T-helper 1 cell (primary cell): ENCODE data around the gene MS4A14.
A peak's percentile ranks its signal among the peaks of the same experiment; 100 is the strongest.
"Not testable (repeated sequence)": the region's sequence is repeated elsewhere in the genome, so short reads cannot be mapped to it uniquely, and the experiment has no call there.

Experiments used
- DNase-seq, 5 donors: peaks; one replicate each; pipeline ENCODE4 v3.0.0-alpha.2; 2012 to 2020
- total RNA-seq, 4 donors: gene quantifications; one replicate each; lab custom pipeline; 2026; lab: John Stamatoyannopoulos, UW

MS4A14 gene
- 0 reads per million in 4 donors for total RNA-seq

DNA sequence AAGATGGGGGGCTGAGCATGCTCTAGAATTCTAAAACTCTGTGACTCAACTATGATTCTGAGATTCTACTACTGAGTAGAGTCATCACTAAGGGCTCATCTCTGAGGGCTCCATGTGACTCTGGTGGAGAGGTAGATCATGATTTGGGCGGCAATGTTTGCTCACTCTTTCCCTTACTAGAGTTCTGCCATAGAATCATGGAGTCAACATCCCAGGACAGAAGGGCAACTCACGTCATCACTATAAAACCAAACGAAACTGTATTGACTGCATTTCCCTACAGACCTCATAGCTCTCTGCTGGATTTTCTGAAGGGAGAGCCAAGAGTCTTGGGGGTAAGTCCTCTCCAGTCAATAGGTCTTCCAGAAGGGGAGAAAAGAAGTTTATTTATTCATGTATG, at the start of gene MS4A14:
TSS of gene MS4A14 (plus strand) at position 78 of the 400 bp plus-strand sequence. CDS start at position 198, 120 bp downstream.
- DNase-seq: no peak

- DNase-seq: no peak
These were observed 49.0 kb upstream of the MS4A14 start for GRCh38 chr11:60347084-60347797.

DNA sequence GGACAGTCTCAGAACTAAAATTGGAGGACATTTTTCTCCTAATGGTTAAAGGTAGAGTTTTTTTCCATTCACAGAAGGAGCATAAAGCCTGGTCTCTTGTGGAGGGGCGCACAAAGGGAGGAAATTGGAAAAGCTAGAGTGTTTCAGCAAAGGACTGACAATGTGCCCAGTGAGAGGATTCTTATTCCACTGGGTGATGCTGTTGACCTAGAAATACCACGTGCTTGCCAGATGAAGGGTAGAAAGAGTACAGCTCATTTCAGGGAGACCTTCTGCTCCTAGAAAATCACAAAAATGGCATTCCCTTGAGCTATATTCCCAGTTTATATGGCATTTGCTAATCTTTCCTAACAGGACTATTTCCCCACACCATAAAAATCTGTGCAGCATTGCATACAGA, 48.1 kb upstream of the MS4A14 start:
- no peak for DNase-seq

DNA sequence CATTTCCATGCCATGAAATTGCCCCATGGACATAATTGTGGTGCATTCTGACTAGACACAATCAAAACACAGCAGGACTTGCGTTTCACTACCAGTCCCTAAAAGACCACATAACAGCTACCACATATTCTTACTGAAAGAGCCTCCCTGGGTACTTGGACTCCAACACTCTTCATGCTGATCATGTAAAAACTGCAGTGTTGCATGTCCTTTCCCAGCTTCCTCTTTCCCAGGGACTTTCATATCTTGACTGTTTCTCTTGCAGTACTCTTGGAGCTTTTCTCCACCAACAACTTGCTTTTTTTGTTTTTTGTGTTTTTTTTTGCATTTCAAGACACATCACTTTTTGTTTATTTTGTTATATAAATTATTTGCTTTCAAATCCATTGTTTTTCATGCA, 46.3 kb upstream of the MS4A14 start:
- no peak for DNase-seq

- DNase-seq: no peak
These were observed 38.5 kb upstream of the MS4A14 start for GRCh38 chr11:60357771-60358170.

- DNase-seq: no peak
These were observed 35.6 kb upstream of the MS4A14 start for GRCh38 chr11:60360621-60361020.

GRCh38 chr11:60362241-60362640, 34.0 kb upstream of the MS4A14 start:
- DNase-seq: no peak

DNA sequence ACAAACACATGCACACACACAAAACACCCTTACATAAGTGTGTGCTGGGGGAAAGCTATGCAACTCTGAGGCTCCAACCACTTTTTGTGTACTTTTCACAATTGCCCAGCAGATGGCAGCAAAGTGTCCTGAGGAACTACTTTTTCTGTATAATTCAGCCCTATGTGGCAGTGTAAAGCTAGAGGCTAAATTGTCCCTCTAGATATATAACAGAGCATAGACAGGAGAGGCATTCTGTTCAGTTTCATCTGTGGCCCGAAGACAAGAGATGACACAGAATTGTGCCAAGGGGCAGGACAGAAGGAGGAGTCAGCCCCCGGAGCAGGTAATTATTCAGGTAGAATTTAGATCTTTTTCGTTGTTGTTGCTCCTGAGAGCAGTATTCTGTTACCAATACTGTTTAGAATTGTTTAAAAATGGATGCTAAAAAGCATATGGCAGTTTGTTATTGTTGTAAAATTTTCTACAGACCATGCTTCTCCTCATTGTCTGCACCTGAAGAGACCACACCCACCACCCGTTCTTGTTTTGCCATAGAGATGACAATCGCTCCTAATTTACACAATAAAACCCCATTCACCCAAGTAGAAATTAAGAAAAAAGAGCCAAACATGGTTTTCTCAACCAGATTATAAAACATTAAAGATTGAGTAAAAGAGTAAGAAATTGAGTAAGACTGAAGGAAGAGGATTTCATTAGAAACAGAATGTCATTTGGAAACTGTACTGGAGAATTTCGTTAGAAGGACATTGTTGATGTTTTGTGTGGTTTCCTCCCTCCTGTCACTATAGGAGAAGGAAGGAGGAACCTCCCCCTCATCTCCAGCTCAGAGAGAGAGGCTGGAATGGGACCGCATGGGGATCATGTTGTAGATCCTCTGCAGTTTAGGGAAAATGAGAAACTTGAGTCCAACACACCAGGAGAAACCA, 32.5 kb upstream of the MS4A14 start:
- DNase-seq: peak; percentile 11 to 52 (median 35)

- DNase-seq: not testable (repeated sequence)
These were observed 29.9 kb upstream of the MS4A14 start for GRCh38 chr11:60366262-60366904.

- peak in 1 of 5 donors; percentile 37 for DNase-seq
These were observed 29.2 kb upstream of the MS4A14 start for GRCh38 chr11:60367009-60367408.

DNA sequence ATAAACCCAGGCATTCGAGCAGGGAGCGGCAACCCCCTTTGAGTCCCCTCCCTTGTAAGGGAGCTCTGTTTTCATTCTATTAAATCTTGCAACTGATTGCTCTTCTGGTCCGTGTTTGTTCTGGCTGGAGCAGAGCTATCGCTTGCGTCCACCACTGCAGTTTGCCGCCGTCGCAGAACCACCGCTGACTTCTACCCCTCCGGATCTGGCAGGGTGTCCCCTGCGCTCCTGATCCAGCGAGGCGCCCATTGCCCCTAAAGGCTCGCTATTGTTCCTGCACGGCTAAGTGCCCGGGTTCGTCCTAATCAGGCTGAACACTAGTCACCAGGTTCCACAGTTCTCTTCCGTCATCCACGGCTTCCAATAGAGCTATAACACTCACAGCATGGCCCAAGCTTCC, 28.4 kb upstream of the MS4A14 start:
- no peak for DNase-seq

GRCh38 chr11:60370252-60370810, 25.9 kb upstream of the MS4A14 start:
- DNase-seq: no peak

- DNase-seq: no peak
These were observed 25.4 kb upstream of the MS4A14 start for GRCh38 chr11:60370811-60371298.

- no peak for DNase-seq
These were observed 24.9 kb upstream of the MS4A14 start for GRCh38 chr11:60371386-60371785.

DNA sequence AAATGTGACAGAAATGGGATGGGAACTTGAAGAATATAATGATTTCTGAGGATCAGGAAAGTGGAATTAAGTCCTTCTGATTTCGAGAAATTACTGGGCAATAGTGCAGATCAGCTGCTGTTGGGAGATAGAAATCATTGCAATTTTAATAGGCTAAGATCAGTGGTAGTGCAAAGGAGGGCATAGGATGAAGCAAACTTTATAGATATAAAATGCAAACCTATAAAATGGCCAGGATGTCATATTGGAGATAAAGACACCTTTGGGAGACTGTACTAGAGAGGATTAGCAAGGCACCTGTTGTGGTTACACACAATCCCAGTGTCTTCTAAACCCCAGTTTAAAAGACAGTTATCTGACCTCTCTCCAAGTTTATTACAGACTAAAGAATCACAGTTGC, 24.4 kb upstream of the MS4A14 start:
- no peak for DNase-seq

- DNase-seq: no peak
These were observed 23.5 kb upstream of the MS4A14 start for GRCh38 chr11:60372767-60373166.

GRCh38 chr11:60375316-60375715, 20.9 kb upstream of the MS4A14 start:
- no peak for DNase-seq

GRCh38 chr11:60376601-60377000, 19.7 kb upstream of the MS4A14 start:
- DNase-seq: no peak

GRCh38 chr11:60377401-60378136, 18.7 kb upstream of the MS4A14 start:
- DNase-seq: no peak

DNA sequence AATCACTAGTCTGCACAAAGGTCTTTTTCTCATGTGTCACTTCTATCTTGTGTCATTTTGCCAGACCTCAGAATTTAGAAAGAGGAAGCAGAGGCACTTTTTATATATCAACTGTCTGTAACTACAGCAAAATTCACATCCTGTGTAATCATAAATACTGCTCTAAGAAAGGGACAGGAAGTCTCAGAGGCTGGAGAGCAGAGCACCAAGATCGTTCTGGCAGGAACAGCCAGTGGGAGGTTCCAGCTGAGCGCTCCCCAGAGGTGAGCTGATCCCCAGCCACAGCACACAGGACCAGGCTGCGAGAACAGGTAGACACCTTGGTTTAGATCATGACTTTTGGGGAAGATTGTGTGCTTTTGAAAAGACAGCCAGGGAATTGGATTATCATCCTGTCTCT, 17.9 kb upstream of the MS4A14 start, which contains the start of gene MS4A7:
TSS of gene MS4A7 (plus strand) at position 179 of the 400 bp plus-strand sequence. CDS start 4,610 bp downstream, outside the sequence.
- DNase-seq: peak in 1 of 5 donors; percentile 51

GRCh38 chr11:60389279-60389910, 6.9 kb upstream of the MS4A14 start:
- no peak for DNase-seq
